IMR-90 (cell line): ENCODE data around the gene ENDOV. TPM values are rescaled to one million over a fixed set of nuclear protein-coding genes. Genes with fewer than 3 reads are reported as not detected.
A peak's percentile ranks its signal among the peaks of the same experiment; 100 is the strongest.

Experiments used
- ATAC-seq: fragments of 200-7000 bp; cut with Tn5 transposase; 2 replicates; pipeline ENCODE4 v1.9.1; 2020; ENCODE audit warnings: low read depth, mild to moderate bottlenecking, moderate library complexity
- BruUV-seq: library from RNA; stranded (reverse); fragments of 400-500 nt; replicated peaks from 2 replicates; lab custom pipeline; 2021; lab: Mats Ljungman, UMichigan
- CTCF ChIA-PET: fragments of 300-600 bp; formaldehyde crosslinking; extraction: SDS; loops from one replicate; lab custom pipeline; 2021; ENCODE audit warnings: antibody characterized with exemption; lab: Yijun Ruan, JAX
- POLR2A ChIA-PET: fragments of 300-600 bp; sonication (Branson Sonifier 250); formaldehyde crosslinking; loops from one replicate; lab custom pipeline; 2022; ENCODE audit warnings: antibody characterized with exemption; ENCODE audit not compliant: unreplicated experiment; lab: Charles Lee
- DNase-seq: peaks from one replicate; pipeline ENCODE4 v3.0.0; 2013
- H2AFZ ChIP-seq: replicated peaks from 2 replicates; pipeline ENCODE3; 2013; ENCODE audit warnings: low read length, mild to moderate bottlenecking; ENCODE audit not compliant: poor library complexity
- H2AK5ac ChIP-seq: 2 replicates; pipeline ENCODE4 v1.6.1; 2013; ENCODE audit warnings: low read depth, low read length, inconsistent platforms
- H2AK9ac ChIP-seq: replicated peaks from 2 replicates; pipeline ENCODE3; 2013; ENCODE audit warnings: mild to moderate bottlenecking, low read depth, low read length, moderate library complexity; ENCODE audit not compliant: poor library complexity
- H2BK120ac ChIP-seq: 2 replicates; pipeline ENCODE4 v1.6.1; 2013; ENCODE audit warnings: low read depth, low read length, inconsistent platforms
- H2BK15ac ChIP-seq: 3 replicates; pipeline ENCODE4 v1.6.1; 2013; ENCODE audit warnings: low read depth, low read length, inconsistent platforms
- H2BK20ac ChIP-seq: 2 replicates; pipeline ENCODE4 v1.6.1; 2013; ENCODE audit warnings: low read depth, mild to moderate bottlenecking, inconsistent platforms, low read length, moderate library complexity
- H2BK5ac ChIP-seq: 2 replicates; pipeline ENCODE4 v1.6.1; 2013; ENCODE audit warnings: mild to moderate bottlenecking, low read depth, low read length, inconsistent platforms; ENCODE audit not compliant: poor library complexity, severe bottlenecking
- H3K14ac ChIP-seq: replicated peaks from 2 replicates; pipeline ENCODE4 v1.6.1; 2013; ENCODE audit warnings: low read depth, low read length, inconsistent platforms
- H3K18ac ChIP-seq: 2 replicates; pipeline ENCODE4 v1.6.1; 2013; ENCODE audit warnings: low read depth, low read length, control low read depth
- H3K23ac ChIP-seq: 2 replicates; pipeline ENCODE4 v1.6.1; 2013; ENCODE audit warnings: low read depth, low read length, inconsistent platforms
- H3K27ac ChIP-seq: 2 replicates; pipeline ENCODE4 v1.5.1; 2013; ENCODE audit warnings: mild to moderate bottlenecking, control low read depth, low read length; ENCODE audit not compliant: insufficient read depth
- H3K27me3 ChIP-seq: 2 replicates; pipeline ENCODE4 v1.6.1; 2013; ENCODE audit warnings: low read length; ENCODE audit not compliant: control insufficient read depth, insufficient read depth
- H3K36me3 ChIP-seq: 2 replicates; pipeline ENCODE4 v1.6.1; 2013; ENCODE audit warnings: low read length, mixed read lengths; ENCODE audit not compliant: control insufficient read depth, insufficient read depth
- H3K4ac ChIP-seq: 2 replicates; pipeline ENCODE4 v1.6.1; 2013; ENCODE audit warnings: low read depth, low read length, inconsistent platforms
- H3K4me1 ChIP-seq: 2 replicates; pipeline ENCODE4 v1.6.1; 2013; ENCODE audit warnings: low read length, mixed read lengths; ENCODE audit not compliant: control insufficient read depth, insufficient read depth
- H3K4me2 ChIP-seq: 2 replicates; pipeline ENCODE4 v1.6.1; 2013; ENCODE audit warnings: low read depth, mild to moderate bottlenecking, control low read depth, low read length, moderate library complexity
- H3K4me3 ChIP-seq: 2 replicates; pipeline ENCODE4 v1.5.1; 2013; ENCODE audit warnings: low read depth, mild to moderate bottlenecking, control low read depth, low read length, moderate library complexity; ENCODE audit not compliant: insufficient read depth
- H3K56ac ChIP-seq: 2 replicates; pipeline ENCODE4 v1.6.1; 2013; ENCODE audit warnings: low read length, inconsistent platforms; ENCODE audit not compliant: insufficient read depth; ENCODE audit errors: extremely low read depth
- H3K79me1 ChIP-seq, 2 experiments: 2 replicates each; pipeline ENCODE4 v1.6.1; 2013; ENCODE audit warnings: low read length in 2 of 2, inconsistent platforms in 1 of 2, low read depth in 1 of 2
- H3K9ac ChIP-seq: 2 replicates; pipeline ENCODE4 v1.6.1; 2013; ENCODE audit warnings: low read depth, low read length, control low read depth
- H3K9me1 ChIP-seq: 2 replicates; pipeline ENCODE4 v1.6.1; 2013; ENCODE audit warnings: low read length, inconsistent platforms; ENCODE audit not compliant: insufficient read depth
- H3K9me3 ChIP-seq: 2 replicates; pipeline ENCODE4 v1.6.1; 2013; ENCODE audit warnings: low read length; ENCODE audit not compliant: control insufficient read depth, insufficient read depth
- H4K20me1 ChIP-seq: 2 replicates; pipeline ENCODE4 v1.6.1; 2013; ENCODE audit warnings: low read length, inconsistent platforms; ENCODE audit not compliant: insufficient read depth
- H4K5ac ChIP-seq: 2 replicates; pipeline ENCODE4 v1.6.1; 2013; ENCODE audit warnings: mild to moderate bottlenecking, low read depth, low read length, control low read depth
- H4K8ac ChIP-seq, 2 experiments: 2 replicates each; pipeline ENCODE4 v1.6.1; 2013; ENCODE audit warnings: low read depth in 2 of 2, low read length in 2 of 2, control low read depth in 1 of 2, inconsistent platforms in 1 of 2
- H4K91ac ChIP-seq: 2 replicates; pipeline ENCODE4 v1.6.1; 2013; ENCODE audit warnings: low read depth, low read length, inconsistent platforms; ENCODE audit not compliant: insufficient read depth
- BHLHE40 ChIP-seq: fragments of 150-350 bp; IDR thresholded peaks from 2 replicates; pipeline ENCODE4 v1.6.1; 2016; ENCODE audit warnings: mild to moderate bottlenecking, low read depth, low read length
- CEBPB ChIP-seq: IDR thresholded peaks from 2 replicates; pipeline ENCODE4 v1.6.1; 2012; ENCODE audit warnings: low read depth, low read length, improper control_type of control experiment
- CHD1 ChIP-seq: IDR thresholded peaks from 2 replicates; pipeline ENCODE4 v1.6.1; 2012; ENCODE audit warnings: low read depth, low read length, improper control_type of control experiment
- FOS ChIP-seq: fragments of 150-350 bp; IDR thresholded peaks from 2 replicates; pipeline ENCODE4 v1.6.1; 2016; ENCODE audit warnings: low read depth, low read length
- MAFK ChIP-seq: IDR thresholded peaks from 2 replicates; pipeline ENCODE4 v1.6.1; 2012; ENCODE audit warnings: low read depth, low read length, improper control_type of control experiment
- MAZ ChIP-seq: IDR thresholded peaks from 2 replicates; pipeline ENCODE4 v1.6.1; 2012; ENCODE audit warnings: low read depth, mild to moderate bottlenecking, low read length, improper control_type of control experiment, moderate library complexity, borderline replicate concordance
- NFE2L2 ChIP-seq: fragments of 150-350 bp; IDR thresholded peaks from 2 replicates; pipeline ENCODE4 v1.6.1; 2016; ENCODE audit warnings: low read depth, mild to moderate bottlenecking, low read length
- POLR2A ChIP-seq: IDR thresholded peaks from 2 replicates; pipeline ENCODE4 v1.6.1; 2012; ENCODE audit warnings: mild to moderate bottlenecking, low read depth, low read length
- RAD21 ChIP-seq: IDR thresholded peaks from 2 replicates; pipeline ENCODE4 v1.6.1; 2012; ENCODE audit warnings: low read length, improper control_type of control experiment
- RCOR1 ChIP-seq: IDR thresholded peaks from 2 replicates; pipeline ENCODE4 v1.6.1; 2012; ENCODE audit warnings: mild to moderate bottlenecking, low read length, improper control_type of control experiment; ENCODE audit not compliant: insufficient replicate concordance
- RFX5 ChIP-seq: IDR thresholded peaks from 2 replicates; pipeline ENCODE4 v1.8.0; 2012; ENCODE audit warnings: low read depth, mild to moderate bottlenecking, low read length, moderate library complexity
- WGBS, 2 experiments: methylation state at CpG; one replicate each; pipeline versions ENCODE4 v1.1.5 to v1.1.7; 2013; ENCODE audit warnings: missing lambda C conversion rate in 2 of 2; ENCODE audit not compliant: insufficient read length in 1 of 2; ENCODE audit errors: extremely low coverage in 2 of 2; 5-methylcytosine and 5-hydroxymethylcytosine counted together
- dilution Hi-C: fragments of 300-500 bp; cut with HindIII; formaldehyde crosslinking; loops from one replicate; pipeline ENCODE4 v1.14.3; 2018; ENCODE audit warnings: low sequenced_read_pairs; ENCODE audit not compliant: unreplicated experiment
- in situ Hi-C: fragments of 300-500 bp; cut with MboI; formaldehyde crosslinking; loops from 3 replicates; pipeline ENCODE4 v1.14.3; 2019; ENCODE audit warnings: low sequenced_read_pairs, inconsistent platforms, mixed read lengths
- intact Hi-C: fragments of 100-400 bp; cut with micrococcal nuclease; formaldehyde crosslinking; loops from 2 replicates; pipeline ENCODE4 v1.10.0; 2022
- polyA plus RNA-seq, 3 experiments: library from polyadenylated mRNA; depleted of rRNA; stranded (reverse); fragments of >200 nt; gene quantifications; 2 replicates each; pipeline ENCODE4 v1.2.3, GENCODE V29; 2012; ENCODE audit warnings: low replicate concordance in 1 of 3
- total RNA-seq: library from RNA; depleted of rRNA; stranded (reverse); fragments of >200 nt; gene quantifications from 2 replicates; pipeline ENCODE4 v1.2.3, GENCODE V29; 2012
- TF ChIP-seq, protein P1 (sequence below): fragments of 150-350 bp; IDR thresholded peaks from 2 replicates; pipeline ENCODE4 v1.6.1; 2016; ENCODE audit warnings: low read depth, mild to moderate bottlenecking, low read length, moderate library complexity, borderline replicate concordance
- TF ChIP-seq, protein P2 (sequence below): fragments of 150-350 bp; IDR thresholded peaks from 2 replicates; pipeline ENCODE4 v1.6.1; 2017; ENCODE audit warnings: mild to moderate bottlenecking, antibody characterized with exemption, low read length, low read depth
- TF ChIP-seq, protein P3 (sequence below): conservative IDR thresholded peaks from 2 replicates; pipeline ENCODE4 v1.5.1; 2012; ENCODE audit warnings: mild to moderate bottlenecking, low read depth, low read length, improper control_type of control experiment

ENDOV gene
- total and polyA plus RNA-seq, 2 of the 4 experiments (the other 2 are of a cell fraction): 15.1 to 30.3 TPM

DNA sequence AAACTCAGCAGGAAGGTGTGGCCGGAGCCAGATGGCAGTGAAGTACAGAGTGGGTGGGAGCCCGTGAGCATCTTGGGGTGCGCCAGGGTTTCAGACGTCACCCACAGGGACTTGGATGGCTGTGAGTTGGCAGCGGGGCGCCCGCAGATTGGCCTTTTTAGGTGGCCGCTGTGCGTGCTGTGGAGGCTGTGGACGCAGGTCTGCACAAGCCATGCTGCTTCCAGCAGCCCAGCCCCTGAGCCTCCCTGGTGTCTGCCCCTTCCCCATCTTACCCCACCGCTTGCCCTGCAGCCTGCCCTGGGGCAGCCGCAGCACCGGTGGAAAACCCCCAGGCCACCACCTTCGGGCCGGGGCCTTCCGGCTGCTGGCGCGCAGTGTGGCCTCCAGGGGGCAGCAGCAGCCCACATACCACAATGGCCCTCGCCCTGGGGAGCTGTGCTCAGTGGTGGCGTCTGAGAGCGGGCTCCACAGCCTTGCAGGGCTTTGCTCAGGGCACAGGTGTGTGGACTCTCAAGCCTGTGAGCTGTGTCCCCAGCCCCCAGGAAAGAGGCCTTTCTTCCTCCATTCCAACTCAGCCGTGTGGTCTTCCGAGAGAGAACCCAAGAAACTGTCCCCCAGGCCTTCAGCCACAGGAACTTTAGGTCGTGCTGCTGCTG is 11.8 kb downstream of the ENDOV start:
- Histone ChIP-seq H2BK15ac (no peak overlapping the region), H3K9ac (no peak overlapping the region), H3K9me3 (no peaks in the 10 kb centered on the region), H3K14ac (no peak overlapping the region), H3K4ac (no peak overlapping the region), H3K56ac (no peak overlapping the region), H3K4me2 (no peak overlapping the region), H4K8ac (no peak overlapping the region), H3K27me3 (no peaks in the 10 kb centered on the region), H3K4me3 (no peak overlapping the region), H3K36me3 (peaks cover 13% of the 10 kb centered on the region; the same call in 1 of the 2 replicates), H3K23ac (no peak overlapping the region), H3K18ac (no peak overlapping the region), H4K20me1 (peaks cover 7% of the 10 kb centered on the region), H2AK5ac (0 out of 2 replicates have a peak overlapping the region, but pooled peaks have one; percentile 29), H3K4me1 (no peaks in the 10 kb centered on the region), H2BK20ac (no peak overlapping the region), H2BK120ac (0 out of 2 replicates have a peak overlapping the region, but pooled peaks have one; percentile 16), H4K91ac (no peak overlapping the region), H3K9me1 (no peaks in the 10 kb centered on the region), H2BK5ac (no peak overlapping the region), H3K27ac (no peak overlapping the region), H3K79me1 (no peaks in the 10 kb centered on the region; a peak in 1 of 4 replicates), H2AFZ (peak overlapping the region; percentile 61), H2AK9ac (peak overlapping the region; percentile 87), H4K5ac (no peak overlapping the region)
- DNase-seq: peak; percentile 50
- intact Hi-C loops (loop anchor here (1.0 to 5.0 kb wide), 5 partner anchors 46 to 554 kb away; no protein-coding TSS in a partner anchor), in situ Hi-C loops (loop anchor here (5.0 to 10.0 kb wide), 2 partner anchors 448 to 556 kb away; no protein-coding TSS in a partner anchor), dilution Hi-C loops (no loop called here)
- 44% methylated on average over 5 of the region's 24 CpGs; no CpG with 5 or more reads in 1 of the 2 experiments for WGBS, 2 experiments
- no TSS peak for BruUV-seq
- POLR2A ChIA-PET: no interaction called here
- peak; percentile 98 for ATAC-seq
- CTCF ChIA-PET: interaction anchor here (0.6 to 1.0 kb wide), 5 partner anchors 12 to 671 kb away, joined by 3 to 5 read pairs (median 3); partner anchors contain the start of gene ENDOV
- TF ChIP-seq, protein P1, sequence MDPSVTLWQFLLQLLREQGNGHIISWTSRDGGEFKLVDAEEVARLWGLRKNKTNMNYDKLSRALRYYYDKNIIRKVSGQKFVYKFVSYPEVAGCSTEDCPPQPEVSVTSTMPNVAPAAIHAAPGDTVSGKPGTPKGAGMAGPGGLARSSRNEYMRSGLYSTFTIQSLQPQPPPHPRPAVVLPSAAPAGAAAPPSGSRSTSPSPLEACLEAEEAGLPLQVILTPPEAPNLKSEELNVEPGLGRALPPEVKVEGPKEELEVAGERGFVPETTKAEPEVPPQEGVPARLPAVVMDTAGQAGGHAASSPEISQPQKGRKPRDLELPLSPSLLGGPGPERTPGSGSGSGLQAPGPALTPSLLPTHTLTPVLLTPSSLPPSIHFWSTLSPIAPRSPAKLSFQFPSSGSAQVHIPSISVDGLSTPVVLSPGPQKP: no peak
- TF ChIP-seq NFE2L2: no peak
- TF ChIP-seq, protein P2, sequence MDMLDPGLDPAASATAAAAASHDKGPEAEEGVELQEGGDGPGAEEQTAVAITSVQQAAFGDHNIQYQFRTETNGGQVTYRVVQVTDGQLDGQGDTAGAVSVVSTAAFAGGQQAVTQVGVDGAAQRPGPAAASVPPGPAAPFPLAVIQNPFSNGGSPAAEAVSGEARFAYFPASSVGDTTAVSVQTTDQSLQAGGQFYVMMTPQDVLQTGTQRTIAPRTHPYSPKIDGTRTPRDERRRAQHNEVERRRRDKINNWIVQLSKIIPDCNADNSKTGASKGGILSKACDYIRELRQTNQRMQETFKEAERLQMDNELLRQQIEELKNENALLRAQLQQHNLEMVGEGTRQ: no peak
- TF ChIP-seq, protein P3, sequence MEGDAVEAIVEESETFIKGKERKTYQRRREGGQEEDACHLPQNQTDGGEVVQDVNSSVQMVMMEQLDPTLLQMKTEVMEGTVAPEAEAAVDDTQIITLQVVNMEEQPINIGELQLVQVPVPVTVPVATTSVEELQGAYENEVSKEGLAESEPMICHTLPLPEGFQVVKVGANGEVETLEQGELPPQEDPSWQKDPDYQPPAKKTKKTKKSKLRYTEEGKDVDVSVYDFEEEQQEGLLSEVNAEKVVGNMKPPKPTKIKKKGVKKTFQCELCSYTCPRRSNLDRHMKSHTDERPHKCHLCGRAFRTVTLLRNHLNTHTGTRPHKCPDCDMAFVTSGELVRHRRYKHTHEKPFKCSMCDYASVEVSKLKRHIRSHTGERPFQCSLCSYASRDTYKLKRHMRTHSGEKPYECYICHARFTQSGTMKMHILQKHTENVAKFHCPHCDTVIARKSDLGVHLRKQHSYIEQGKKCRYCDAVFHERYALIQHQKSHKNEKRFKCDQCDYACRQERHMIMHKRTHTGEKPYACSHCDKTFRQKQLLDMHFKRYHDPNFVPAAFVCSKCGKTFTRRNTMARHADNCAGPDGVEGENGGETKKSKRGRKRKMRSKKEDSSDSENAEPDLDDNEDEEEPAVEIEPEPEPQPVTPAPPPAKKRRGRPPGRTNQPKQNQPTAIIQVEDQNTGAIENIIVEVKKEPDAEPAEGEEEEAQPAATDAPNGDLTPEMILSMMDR: peak; percentile 94
- TF ChIP-seq RAD21: peak; percentile 99
- 0 out of 2 replicates have a peak, but pooled peaks have one; percentile 45 for TF ChIP-seq CHD1
- peak; percentile 51; the same call in 1 of the 2 replicates for TF ChIP-seq MAZ
- TF ChIP-seq RFX5: no peak
- TF ChIP-seq RCOR1: no peak
- no peak for TF ChIP-seq CEBPB
- TF ChIP-seq MAFK: no peak
- no peak for TF ChIP-seq BHLHE40
- TF ChIP-seq POLR2A: peak; percentile 55; the same call in 1 of the 2 replicates
- no peak for TF ChIP-seq FOS
